B cell (primary cell): ENCODE results near the gene CCDC121. TPM values are rescaled to one million over a fixed set of nuclear protein-coding genes. Genes with fewer than 3 reads are reported as not detected.

Experiments used
- ATAC-seq: fragments of 200-7000 bp; cut with Tn5 transposase; one replicate; pipeline ENCODE4 v1.10.0; 2021; ENCODE audit warnings: low read depth, mild to moderate bottlenecking, moderate number of reproducible peaks, moderate library complexity
- CTCF ChIA-PET: fragments of 350-600 bp; sonication (Branson Sonifier 250); formaldehyde crosslinking; loops from one replicate; lab custom pipeline; 2021; ENCODE audit warnings: antibody characterized with exemption, inconsistent platforms; lab: Charles Lee
- POLR2A ChIA-PET: fragments of 350-600 bp; sonication (Branson Sonifier 250); formaldehyde crosslinking; loops from one replicate; lab custom pipeline; 2021; ENCODE audit warnings: antibody characterized with exemption; lab: Charles Lee
- DNase-seq: peaks from one replicate; pipeline ENCODE4 v3.0.0; 2013
- H2AFZ ChIP-seq: 2 replicates; pipeline ENCODE4 v1.6.1; 2012; ENCODE audit warnings: mild to moderate bottlenecking, low read depth, low read length; ENCODE audit not compliant: insufficient read depth, poor library complexity, severe bottlenecking
- H3K27ac ChIP-seq, 2 donors: 1 replicate in 1 of 2; 2 replicates in 1 of 2; pipeline ENCODE4 v1.5.1; 2012 to 2013; ENCODE audit warnings: low read length in 2 of 2, mild to moderate bottlenecking in 2 of 2, moderate library complexity in 1 of 2
- H3K27me3 ChIP-seq, 4 experiments: fragments of 200-600 bp in 1 of 4; sonication (generic) in 1 of 4; replicated peaks in 1 of 4; 1 replicate in 2 of 4; 2 replicates in 2 of 4; pipeline versions ENCODE4 v1.6.1 to v1.7.0; 2013 to 2016; ENCODE audit warnings: low read length in 3 of 4, mild to moderate bottlenecking in 2 of 4, mixed read lengths in 1 of 4, moderate library complexity in 1 of 4; ENCODE audit not compliant: insufficient read depth in 4 of 4, control insufficient read depth in 3 of 4; ENCODE audit errors: control extremely low read depth in 1 of 4
- H3K36me3 ChIP-seq, 2 experiments: replicated peaks in 1 of 2; 1 replicate in 1 of 2; 2 replicates in 1 of 2; pipeline versions ENCODE4 v1.6.1 to v1.7.1; 2013; ENCODE audit warnings: low read length in 1 of 2; ENCODE audit not compliant: insufficient read depth in 2 of 2, control insufficient read depth in 1 of 2; ENCODE audit errors: control extremely low read depth in 1 of 2, extremely low read depth in 1 of 2
- H3K4me1 ChIP-seq, 2 donors: fragments of 200-600 bp in 1 of 2; sonication (generic) in 1 of 2; 1 replicate in 1 of 2; 2 replicates in 1 of 2; pipeline versions ENCODE4 v1.5.1 to v1.6.1; 2013 to 2017; ENCODE audit warnings: low read length in 2 of 2; ENCODE audit not compliant: control insufficient read depth in 2 of 2, insufficient read depth in 2 of 2
- H3K4me2 ChIP-seq: replicated peaks from 2 replicates; pipeline ENCODE3; 2012; ENCODE audit warnings: mild to moderate bottlenecking, low read depth, low read length; ENCODE audit not compliant: poor library complexity, severe bottlenecking
- H3K4me3 ChIP-seq, 5 experiments: fragments of 200-600 bp in 1 of 5; sonication (generic) in 1 of 5; 1 replicate in 3 of 5; 2 replicates in 2 of 5; pipeline versions ENCODE4 v1.5.1 to v1.7.0; 2011 to 2016; ENCODE audit warnings: low read length in 4 of 5, mild to moderate bottlenecking in 4 of 5, low read depth in 2 of 5, control low read depth in 1 of 5, moderate library complexity in 1 of 5; ENCODE audit not compliant: insufficient read depth in 1 of 5; ENCODE audit errors: control extremely low read depth in 1 of 5, extremely low read depth in 1 of 5
- H3K79me2 ChIP-seq: fragments of 200-600 bp; sonication (generic); one replicate; pipeline ENCODE4 v1.6.0; 2016; ENCODE audit warnings: low read length; ENCODE audit not compliant: control insufficient read depth, insufficient read depth
- H3K9ac ChIP-seq: fragments of 200-600 bp; sonication (generic); 2 replicates; pipeline ENCODE4 v1.6.1; 2017; ENCODE audit warnings: mild to moderate bottlenecking, low read length, moderate library complexity
- H3K9me3 ChIP-seq, 3 donors: one replicate each; pipeline versions ENCODE4 v1.6.1 to v1.7.1; 2013; ENCODE audit warnings: low read length in 2 of 3; ENCODE audit not compliant: control insufficient read depth in 2 of 3, insufficient read depth in 1 of 3; ENCODE audit errors: control extremely low read depth in 1 of 3
- H4K20me1 ChIP-seq: 2 replicates; pipeline ENCODE4 v1.6.0; 2012; ENCODE audit warnings: mild to moderate bottlenecking, low read length; ENCODE audit not compliant: insufficient read depth, control insufficient read depth, poor library complexity, severe bottlenecking
- H3K27ac Mint-ChIP-seq: one replicate; pipeline ENCODE4 v1.8.0; 2021; ENCODE audit warnings: mixed read lengths
- H3K27me3 Mint-ChIP-seq: one replicate; pipeline ENCODE4 v1.8.0; 2021; ENCODE audit warnings: mixed read lengths
- H3K4me1 Mint-ChIP-seq: one replicate; pipeline ENCODE4 v1.8.0; 2021; ENCODE audit warnings: mixed read lengths
- H3K4me3 Mint-ChIP-seq: one replicate; pipeline ENCODE4 v1.8.0; 2021; ENCODE audit warnings: mixed read lengths
- H3K9me3 Mint-ChIP-seq: one replicate; pipeline ENCODE4 v1.8.0; 2022; ENCODE audit warnings: mixed read lengths; ENCODE audit not compliant: insufficient read depth
- CTCF ChIP-seq: fragments of 200-600 bp; IDR thresholded peaks from one replicate; pipeline ENCODE4 v1.8.0; 2022; ENCODE audit warnings: antibody characterized with exemption, mild to moderate bottlenecking
- EZH2 ChIP-seq: IDR thresholded peaks from 2 replicates; pipeline ENCODE4 v1.6.1; 2012; ENCODE audit warnings: borderline replicate concordance, low read depth, mild to moderate bottlenecking, moderate library complexity, low read length; ENCODE audit not compliant: insufficient read depth, poor library complexity, severe bottlenecking
- WGBS: methylation state at CpG from one replicate; pipeline ENCODE4 v1.1.5; 2013; ENCODE audit warnings: missing lambda C conversion rate; ENCODE audit not compliant: insufficient coverage; 5-methylcytosine and 5-hydroxymethylcytosine counted together
- intact Hi-C: fragments of 100-400 bp; cut with micrococcal nuclease; formaldehyde crosslinking; loops from one replicate; pipeline ENCODE4 v1.10.0; 2022
- polyA plus RNA-seq: library from polyadenylated mRNA; depleted of rRNA; stranded (reverse); fragments of >200 nt; gene quantifications from 2 replicates; pipeline ENCODE4 v1.2.3, GENCODE V29; 2012
- total RNA-seq, 2 donors: library from RNA; stranded (reverse); fragments of 120-200 nt in 1 of 2; gene quantifications; 1 replicate in 1 of 2; 2 replicates in 1 of 2; pipeline versions ENCODE4 v1.2.3 to v1.2.4, GENCODE V29; 2013 to 2022

CCDC121 gene
- total and polyA plus RNA-seq, 2 donors (not counting 1 experiment from before 2014, with no cell fraction given): 0.95 to 2.2 TPM

- CTCF ChIA-PET: no interaction called here
These were observed 40.5 kb downstream of the CCDC121 start for GRCh38 chr2:27588308-27588707.

GRCh38 chr2:27587025-27587424 lies 41.8 kb downstream of the CCDC121 start:
- TF ChIP-seq EZH2 (no peak), CTCF (no peak)
- Mint-ChIP-seq H3K4me1 (peaks cover 41% of the 10 kb centered on the region), H3K9me3 (peaks cover 7% of the 10 kb centered on the region), H3K27me3 (no peaks in the 10 kb centered on the region), H3K4me3 (no peak overlapping the region), H3K27ac (no peak overlapping the region)
- peaks cover 0 to 3% of the 10 kb centered on the region in 2 experiments for H3K36me3 ChIP-seq
- peaks cover 17 to 28% of the 10 kb centered on the region in 2 donors for H3K4me1 ChIP-seq
- no peaks in the 10 kb centered on the region for H3K27me3 ChIP-seq
- ATAC-seq (no peak), DNase-seq (no peak)
- H3K4me2 ChIP-seq: no peak overlapping the region
- intact Hi-C loops: loop anchor here (10.0 kb wide), 1 partner anchor 78 kb away; the partner anchor contains the start of genes SLC4A1AP and SUPT7L
- POLR2A ChIA-PET: no interaction called here
- peaks cover 88% of the 10 kb centered on the region for H3K79me2 ChIP-seq
- WGBS: no CpG with 5 or more reads among the region's 2 CpGs
- H3K4me3 ChIP-seq: no peak overlapping the region
- no peak overlapping the region for H3K27ac ChIP-seq
- CTCF ChIA-PET: no interaction called here
- H4K20me1 ChIP-seq: peaks cover 43% of the 10 kb centered on the region
- H3K9me3 ChIP-seq: peaks cover 10 to 26% (median 19%) of the 10 kb centered on the region in 3 donors
- no peak overlapping the region for H2AFZ ChIP-seq
- H3K9ac ChIP-seq: no peak overlapping the region

More at GRCh38 chr2:27588308-27588707, 40.5 kb downstream of the CCDC121 start:
- no peak overlapping the region for H3K4me2 ChIP-seq
- H3K27me3 ChIP-seq: no peaks in the 10 kb centered on the region
- H3K4me1 ChIP-seq: peaks cover 16 to 17% of the 10 kb centered on the region in 2 donors
- peaks cover 10 to 28% (median 21%) of the 10 kb centered on the region in 3 donors for H3K9me3 ChIP-seq
- no peak overlapping the region for H3K4me3 ChIP-seq
- POLR2A ChIA-PET: no interaction called here
- no peak overlapping the region for H3K4me3 Mint-ChIP-seq
- no peak for ATAC-seq
- H3K9ac ChIP-seq: no peak overlapping the region
- H3K9me3 Mint-ChIP-seq: peaks cover 7% of the 10 kb centered on the region
- no peak for DNase-seq
- no peaks in the 10 kb centered on the region for H3K27me3 Mint-ChIP-seq
- H3K27ac Mint-ChIP-seq: no peak overlapping the region
- peaks cover 34% of the 10 kb centered on the region for H3K4me1 Mint-ChIP-seq
- TF ChIP-seq EZH2: no peak
- no peak for TF ChIP-seq CTCF
- intact Hi-C loops: loop anchor here (10.0 kb wide), 1 partner anchor 76 kb away; the partner anchor contains the start of genes SLC4A1AP and SUPT7L
- peaks cover 55% of the 10 kb centered on the region for H4K20me1 ChIP-seq
- H3K27ac ChIP-seq: no peak overlapping the region
- peaks cover 2 to 3% of the 10 kb centered on the region in 2 experiments for H3K36me3 ChIP-seq
- WGBS: no CpG with 5 or more reads among the region's 2 CpGs
- H3K79me2 ChIP-seq: peaks cover 100% of the 10 kb centered on the region
- H2AFZ ChIP-seq: no peak overlapping the region
